Activated CD4-positive, alpha-beta memory T cell treated with anti-CD3 and anti-CD28 coated beads for 36 hours (primary cell): ENCODE data around the gene OST4. TPM values are rescaled to one million over a fixed set of nuclear protein-coding genes. Genes with fewer than 3 reads are reported as not detected.

Experiments used
- CTCF ChIA-PET: fragments of 350-600 bp; sonication (Branson Sonifier 250); formaldehyde crosslinking; loops from one replicate; lab custom pipeline; 2021; ENCODE audit warnings: antibody characterized with exemption, inconsistent platforms; lab: Charles Lee
- POLR2A ChIA-PET: fragments of 350-600 bp; sonication (Branson Sonifier 250); formaldehyde crosslinking; loops from one replicate; lab custom pipeline; 2021; ENCODE audit warnings: antibody characterized with exemption; lab: Charles Lee
- DNase-seq: peaks from one replicate; pipeline ENCODE4 v3.0.0-alpha.2; 2020
- H3K27ac Mint-ChIP-seq: one replicate; pipeline ENCODE4 v1.8.0; 2021; ENCODE audit warnings: mixed read lengths
- H3K27me3 Mint-ChIP-seq: one replicate; pipeline ENCODE4 v1.8.0; 2021; ENCODE audit warnings: mixed read lengths
- H3K36me3 Mint-ChIP-seq: one replicate; pipeline ENCODE4 v1.8.0; 2021; ENCODE audit warnings: mixed read lengths
- H3K4me1 Mint-ChIP-seq: one replicate; pipeline ENCODE4 v1.8.0; 2021; ENCODE audit warnings: low read depth, mixed read lengths
- H3K4me3 Mint-ChIP-seq: one replicate; pipeline ENCODE4 v1.8.0; 2021; ENCODE audit warnings: mild to moderate bottlenecking, mixed read lengths
- H3K9me3 Mint-ChIP-seq: one replicate; pipeline ENCODE4 v1.8.0; 2021; ENCODE audit warnings: mixed read lengths
- intact Hi-C: fragments of 100-400 bp; cut with micrococcal nuclease; formaldehyde crosslinking; loops from one replicate; pipeline ENCODE4 v1.15.1; 2023
- total RNA-seq, 2 experiments: library from RNA; stranded (reverse); gene quantifications; one replicate each; pipeline ENCODE4 v1.2.3, GENCODE V29; 2021

Gene OST4
- total RNA-seq, 2 experiments from 2014 or later: 307 to 310 TPM

DNA sequence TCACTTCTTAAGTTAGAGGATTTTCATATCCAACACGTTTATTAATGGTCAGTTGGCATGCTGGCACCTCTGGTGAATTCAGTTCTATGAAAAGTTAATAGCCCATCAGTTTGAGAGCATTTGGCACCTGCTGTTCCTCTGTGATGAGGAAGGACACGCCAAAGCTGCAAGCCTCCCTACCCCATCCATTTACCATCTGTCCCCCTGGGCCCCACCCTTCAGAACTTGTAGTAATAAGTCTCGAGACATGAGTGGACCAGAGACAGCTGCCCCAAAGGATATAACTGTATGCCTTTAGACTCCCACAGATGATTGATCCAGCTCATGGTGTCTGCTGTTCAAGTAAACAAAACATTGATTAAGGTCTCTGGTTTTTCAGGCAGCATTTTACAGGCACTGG lies 6.3 kb downstream of the OST4 start:
- Mint-ChIP-seq H3K27me3 (no peaks in the 10 kb centered on the region), H3K27ac (no peak overlapping the region), H3K9me3 (no peaks in the 10 kb centered on the region)

DNA sequence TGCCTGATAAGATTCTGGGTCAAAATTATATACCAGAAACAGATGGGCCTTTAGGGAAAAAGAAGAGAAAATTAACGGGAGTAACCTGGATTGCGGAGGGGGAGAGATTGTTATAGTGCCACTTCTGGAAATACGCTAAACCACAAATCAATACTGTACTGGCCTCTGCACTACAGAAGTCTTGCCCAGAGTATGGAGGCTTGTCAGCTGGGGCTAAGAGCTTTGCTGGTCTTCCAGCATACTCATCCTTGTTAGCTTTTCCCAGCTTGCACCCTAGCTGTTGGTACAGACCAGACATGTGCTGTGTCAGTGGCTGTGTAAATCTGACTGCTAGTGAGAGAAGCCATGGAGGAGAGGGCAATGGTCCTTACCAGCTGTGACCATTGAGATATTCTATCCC lies 11.1 kb downstream of the OST4 start:
- CTCF ChIA-PET: interaction anchor here (0.8 kb wide), 2 partner anchors 9 to 11 kb away, joined by 3 read pairs; partner anchors contain the start of genes AGBL5 and OST4
- no peaks in the 10 kb centered on the region for H3K9me3 Mint-ChIP-seq

More for the DNA sequence above, 6.3 kb downstream of the OST4 start:
- ChIA-PET POLR2A (interaction anchor here (0.9 kb wide), 1 partner anchor 14 kb away, joined by 4 read pairs; the partner anchor contains the start of gene AGBL5), CTCF (interaction anchor here (0.8 kb wide), 1 partner anchor 215 kb away, joined by 3 read pairs; no protein-coding TSS in a partner anchor)
- peaks cover 29% of the 10 kb centered on the region for H3K4me1 Mint-ChIP-seq
- H3K36me3 Mint-ChIP-seq: peaks cover 26% of the 10 kb centered on the region
- intact Hi-C loops: no loop called here
- DNase-seq: no peak
- H3K4me3 Mint-ChIP-seq: no peak overlapping the region

DNA sequence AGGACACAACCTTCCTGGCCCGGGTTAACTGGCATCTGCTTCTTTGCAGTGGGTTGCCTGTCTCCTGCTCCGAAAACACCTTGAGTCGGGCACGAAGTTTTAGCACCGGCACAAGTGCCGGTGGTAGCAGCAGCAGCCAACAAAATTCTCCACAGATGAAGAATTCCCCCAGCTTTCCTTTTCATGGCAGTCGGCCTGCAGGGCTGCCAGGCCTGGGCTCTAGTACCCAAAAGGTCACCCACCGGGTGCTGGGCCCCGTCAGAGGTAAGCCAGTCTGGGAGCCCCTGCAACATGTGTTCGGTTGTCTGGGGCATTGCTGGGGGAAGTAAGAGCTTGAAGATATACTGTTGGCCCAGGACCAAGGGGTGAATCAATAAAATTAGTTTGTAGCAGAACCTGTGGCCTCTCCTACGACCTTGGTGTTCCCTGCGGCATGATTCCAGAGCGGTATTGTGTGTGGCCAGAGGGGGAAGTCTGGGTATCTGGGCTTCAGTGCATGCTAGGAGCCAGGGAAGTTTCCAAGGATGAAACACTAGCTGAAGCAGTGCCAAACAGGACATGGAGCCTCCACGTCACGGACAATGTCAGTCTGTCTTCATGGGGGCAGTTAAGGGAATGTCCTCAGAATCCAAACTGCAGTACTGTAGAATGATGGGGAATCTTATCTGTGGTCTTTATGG lies 12.2 kb downstream of the OST4 start:
- no peak overlapping the region for H3K4me3 Mint-ChIP-seq
- no peaks in the 10 kb centered on the region for H3K27me3 Mint-ChIP-seq
- no peak overlapping the region for H3K27ac Mint-ChIP-seq
- H3K4me1 Mint-ChIP-seq: no peaks in the 10 kb centered on the region
- H3K36me3 Mint-ChIP-seq: peaks cover 24% of the 10 kb centered on the region
- no peak for DNase-seq
- intact Hi-C loops: loop anchor here (10.0 kb wide), 1 partner anchor 274 kb away; the partner anchor contains the start of gene CENPA
- H3K9me3 Mint-ChIP-seq: no peaks in the 10 kb centered on the region
- POLR2A ChIA-PET: interaction anchor here (1.2 to 2.2 kb wide), 3 partner anchors 8 to 12 kb away, joined by 3 to 7 read pairs (median 5); partner anchors contain the start of genes AGBL5 and OST4
- CTCF ChIA-PET: interaction anchor here (0.8 kb wide), 1 partner anchor 8 kb away, joined by 3 read pairs; the partner anchor contains the start of gene AGBL5

More for the DNA sequence above, 11.1 kb downstream of the OST4 start:
- H3K27me3 Mint-ChIP-seq: no peaks in the 10 kb centered on the region
- no peak overlapping the region for H3K27ac Mint-ChIP-seq
- DNase-seq: no peak
- no peak overlapping the region for H3K4me3 Mint-ChIP-seq
- POLR2A ChIA-PET: interaction anchor here (1.1 to 1.3 kb wide), 3 partner anchors 9 to 23 kb away, joined by 3 to 5 read pairs (median 3); partner anchors contain the start of gene AGBL5
- intact Hi-C loops: no loop called here
- peaks cover 20% of the 10 kb centered on the region for H3K36me3 Mint-ChIP-seq
- H3K4me1 Mint-ChIP-seq: no peaks in the 10 kb centered on the region

DNA sequence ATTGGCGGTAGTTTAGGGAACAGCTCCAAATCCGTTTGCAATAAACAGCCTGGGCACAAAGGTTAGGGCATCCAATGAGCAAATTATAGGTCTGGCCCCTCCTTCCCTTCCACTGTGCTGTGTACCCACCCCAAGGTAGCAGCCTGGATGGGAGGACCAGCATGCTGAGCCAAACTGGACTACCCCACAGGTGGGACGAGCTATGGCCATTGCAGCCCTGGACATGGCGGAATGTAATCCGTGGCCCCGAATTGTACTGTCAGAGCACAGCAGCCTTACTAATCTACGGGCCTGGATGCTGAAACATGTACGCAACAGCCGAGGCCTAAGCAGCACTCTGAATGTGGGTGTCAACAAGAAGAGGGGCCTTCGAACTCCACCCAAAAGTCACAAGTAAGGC lies 13.2 kb downstream of the OST4 start:
- peaks cover 18% of the 10 kb centered on the region for H3K36me3 Mint-ChIP-seq
- intact Hi-C loops: loop anchor here (10.0 kb wide), 1 partner anchor 273 kb away; the partner anchor contains the start of gene CENPA
- H3K4me1 Mint-ChIP-seq: no peaks in the 10 kb centered on the region
- no peaks in the 10 kb centered on the region for H3K9me3 Mint-ChIP-seq
- H3K4me3 Mint-ChIP-seq: no peak overlapping the region
- ChIA-PET POLR2A (interaction anchor here (1.0 to 2.2 kb wide), 3 partner anchors 8 to 13 kb away, joined by 3 to 7 read pairs (median 3); partner anchors contain the start of gene OST4), CTCF (no interaction called here)
- DNase-seq: no peak
- no peaks in the 10 kb centered on the region for H3K27me3 Mint-ChIP-seq
- no peak overlapping the region for H3K27ac Mint-ChIP-seq

DNA sequence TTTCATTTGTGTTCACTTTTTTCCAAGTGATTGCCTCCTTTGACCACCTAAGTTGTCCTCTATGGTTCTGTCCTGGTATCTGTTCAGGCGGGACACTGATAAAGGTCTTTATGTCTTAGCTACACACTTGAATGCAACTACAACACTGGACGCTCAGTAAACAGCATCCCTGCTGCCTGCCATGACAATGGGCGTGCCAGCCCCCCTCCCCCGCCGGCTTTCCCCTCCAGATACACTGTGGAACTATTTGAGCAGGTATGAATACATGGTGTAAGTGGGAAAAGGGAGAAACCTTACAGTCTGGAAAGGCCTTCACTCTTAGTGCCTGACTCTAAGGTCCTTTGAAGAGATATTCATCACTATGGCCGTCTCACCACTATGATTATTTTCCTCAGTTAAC lies 14.3 kb downstream of the OST4 start:
- Mint-ChIP-seq H3K27me3 (no peaks in the 10 kb centered on the region), H3K4me1 (peaks cover 3% of the 10 kb centered on the region), H3K9me3 (no peaks in the 10 kb centered on the region), H3K4me3 (no peak overlapping the region), H3K36me3 (peaks cover 15% of the 10 kb centered on the region), H3K27ac (no peak overlapping the region)
- ChIA-PET POLR2A (interaction anchor here (1.6 kb wide), 1 partner anchor 23 kb away, joined by 3 read pairs; no protein-coding TSS in a partner anchor), CTCF (no interaction called here)
- intact Hi-C loops: loop anchor here (10.0 kb wide), 1 partner anchor 272 kb away; the partner anchor contains the start of gene CENPA
- DNase-seq: no peak

DNA sequence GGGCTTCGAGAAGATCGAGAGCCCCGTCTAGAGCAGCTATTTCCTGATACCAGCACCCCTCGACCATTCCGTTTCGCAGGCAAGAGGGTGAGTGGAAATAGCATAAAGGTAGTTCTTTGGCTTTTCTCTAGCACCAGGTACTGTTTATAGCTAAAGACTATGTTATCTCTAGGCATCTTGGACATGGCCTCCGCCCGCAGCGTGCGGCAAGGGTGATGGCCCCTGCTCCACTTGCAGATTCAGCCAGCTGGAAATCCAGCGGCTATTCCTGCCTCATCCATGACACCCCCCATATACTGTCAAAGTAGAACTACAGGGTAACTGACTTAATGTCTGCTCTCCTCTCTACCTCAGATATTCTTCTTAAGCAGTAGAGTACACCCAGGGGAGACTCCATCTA lies 16.7 kb downstream of the OST4 start:
- peaks cover 12% of the 10 kb centered on the region for H3K4me1 Mint-ChIP-seq
- ChIA-PET POLR2A (interaction anchor here (0.8 kb wide), 1 partner anchor 17 kb away, joined by 3 read pairs; the partner anchor contains the start of gene OST4), CTCF (interaction anchor here (1.3 to 1.7 kb wide), 2 partner anchors 17 to 93 kb away, joined by 4 to 5 read pairs; partner anchors contain the start of gene OST4)
- peaks cover 8% of the 10 kb centered on the region for H3K27me3 Mint-ChIP-seq
- H3K4me3 Mint-ChIP-seq: no peak overlapping the region
- H3K27ac Mint-ChIP-seq: no peak overlapping the region
- intact Hi-C loops: loop anchor here (5.0 to 10.0 kb wide), 2 partner anchors 68 to 270 kb away; partner anchors contain the start of genes ABHD1 and CENPA
- H3K9me3 Mint-ChIP-seq: peaks cover 5% of the 10 kb centered on the region
- no peak for DNase-seq
- H3K36me3 Mint-ChIP-seq: peaks cover 26% of the 10 kb centered on the region

DNA sequence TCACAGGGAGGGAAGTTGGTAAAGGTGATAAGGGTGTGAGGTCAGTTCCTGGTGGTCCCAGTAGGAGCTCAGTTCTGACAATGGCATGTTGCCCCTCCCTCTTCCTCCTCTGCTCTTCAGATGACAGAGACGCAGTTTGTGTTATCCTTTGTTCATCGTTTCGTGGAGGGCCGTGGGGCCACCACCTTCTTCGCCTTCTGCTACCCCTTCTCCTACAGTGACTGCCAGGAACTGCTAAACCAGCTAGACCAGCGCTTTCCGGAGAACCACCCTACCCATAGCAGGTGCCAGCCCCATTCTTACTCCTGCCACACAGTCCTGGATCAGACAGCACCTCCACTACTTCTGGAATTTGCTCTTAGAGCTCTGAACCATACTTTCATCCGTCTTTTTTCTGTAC lies 17.7 kb downstream of the OST4 start:
- no peak overlapping the region for H3K27ac Mint-ChIP-seq
- H3K36me3 Mint-ChIP-seq: peaks cover 24% of the 10 kb centered on the region
- H3K9me3 Mint-ChIP-seq: peaks cover 5% of the 10 kb centered on the region
- ChIA-PET POLR2A (interaction anchor here (0.6 to 0.8 kb wide), 2 partner anchors 9 to 318 kb away, joined by 3 to 4 read pairs; no protein-coding TSS in a partner anchor), CTCF (no interaction called here)
- peaks cover 16% of the 10 kb centered on the region for H3K4me1 Mint-ChIP-seq
- peaks cover 8% of the 10 kb centered on the region for H3K27me3 Mint-ChIP-seq
- no peak for DNase-seq
- intact Hi-C loops: loop anchor here (5.0 to 10.0 kb wide), 2 partner anchors 69 to 269 kb away; partner anchors contain the start of genes ABHD1 and CENPA
- no peak overlapping the region for H3K4me3 Mint-ChIP-seq

DNA sequence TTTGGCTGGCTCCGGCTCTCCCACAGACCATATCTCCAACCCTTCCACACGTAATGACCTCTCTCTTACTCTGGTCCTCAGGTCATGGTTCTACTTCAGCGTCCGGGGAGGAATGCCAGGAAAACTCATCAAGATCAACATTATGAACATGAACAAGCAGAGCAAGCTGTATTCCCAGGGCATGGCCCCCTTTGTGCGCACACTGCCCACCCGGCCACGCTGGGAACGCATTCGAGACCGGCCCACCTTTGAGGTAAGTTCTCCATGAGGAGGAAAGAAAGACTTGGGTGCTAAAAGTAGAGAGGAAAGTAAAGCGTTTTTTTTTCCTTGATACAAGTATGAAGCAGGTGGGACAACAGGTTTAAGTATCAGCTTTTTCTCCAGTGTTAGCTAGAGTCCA lies 18.1 kb downstream of the OST4 start:
- no peak for DNase-seq
- CTCF ChIA-PET: no interaction called here
- POLR2A ChIA-PET: interaction anchor here (0.6 to 2.6 kb wide), 3 partner anchors 10 to 318 kb away, joined by 3 to 17 read pairs (median 4); partner anchors contain the start of gene OST4
- Mint-ChIP-seq H3K9me3 (peaks cover 5% of the 10 kb centered on the region), H3K27me3 (peaks cover 8% of the 10 kb centered on the region), H3K4me1 (peaks cover 16% of the 10 kb centered on the region), H3K4me3 (no peak overlapping the region), H3K36me3 (peaks cover 24% of the 10 kb centered on the region), H3K27ac (no peak overlapping the region)
- intact Hi-C loops: loop anchor here (5.0 to 10.0 kb wide), 2 partner anchors 69 to 269 kb away; partner anchors contain the start of genes ABHD1 and CENPA

DNA sequence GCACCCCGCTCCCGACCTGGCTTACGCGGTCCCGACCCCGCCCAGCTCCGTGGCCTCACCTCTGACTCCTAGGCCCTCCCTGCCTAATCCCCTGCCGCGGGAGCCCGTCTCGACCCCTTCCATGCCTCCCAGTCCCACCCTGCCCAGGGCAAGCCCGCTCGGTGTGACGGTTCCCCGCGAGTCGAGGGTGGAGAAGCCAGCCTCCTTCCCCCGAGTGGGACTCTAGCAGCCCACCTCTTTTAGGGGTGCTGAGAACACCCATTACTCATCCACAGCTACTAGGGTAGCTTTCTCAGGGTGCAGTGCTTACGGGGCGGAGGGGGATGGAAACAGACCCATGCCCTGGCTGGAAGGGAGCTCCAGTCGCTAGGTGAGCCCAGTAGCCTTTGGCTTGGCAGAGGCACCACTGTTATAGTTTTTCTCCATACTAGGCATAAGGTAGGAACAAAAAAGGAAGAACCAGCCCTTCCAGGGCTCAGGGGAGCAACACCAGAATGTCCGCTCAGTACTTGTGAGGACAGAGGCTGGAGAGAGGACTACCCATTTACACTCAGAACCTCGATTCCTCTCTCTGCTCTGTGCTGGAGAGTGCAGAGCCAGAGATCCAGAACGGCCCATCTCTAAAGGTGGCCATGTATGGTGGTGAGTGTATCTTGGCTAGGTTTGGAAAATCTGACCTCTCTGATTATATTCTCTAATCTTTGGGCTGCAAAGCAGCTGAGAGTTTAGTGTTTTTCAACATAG lies 19.4 kb downstream of the OST4 start:
- H3K9me3 Mint-ChIP-seq: peaks cover 5% of the 10 kb centered on the region
- no peak for DNase-seq
- peaks cover 8% of the 10 kb centered on the region for H3K27me3 Mint-ChIP-seq
- H3K27ac Mint-ChIP-seq: peak overlapping the region; percentile 73
- H3K4me1 Mint-ChIP-seq: peaks cover 18% of the 10 kb centered on the region
- POLR2A ChIA-PET: interaction anchor here (0.7 to 2.6 kb wide), 6 partner anchors 8 to 30 kb away, joined by 3 to 19 read pairs (median 4); partner anchors contain the start of gene OST4
- peaks cover 24% of the 10 kb centered on the region for H3K36me3 Mint-ChIP-seq
- CTCF ChIA-PET: interaction anchor here (1.0 to 3.0 kb wide), 9 partner anchors 8 to 228 kb away, joined by 3 to 16 read pairs (median 10); partner anchors contain the start of genes ABHD1, KHK, OST4 and TMEM214
- peak overlapping the region; percentile 98 for H3K4me3 Mint-ChIP-seq
- intact Hi-C loops: loop anchor here (1.0 to 10.0 kb wide), 5 partner anchors 19 to 267 kb away; partner anchors contain the start of genes ABHD1, ATRAID, CENPA and OST4

DNA sequence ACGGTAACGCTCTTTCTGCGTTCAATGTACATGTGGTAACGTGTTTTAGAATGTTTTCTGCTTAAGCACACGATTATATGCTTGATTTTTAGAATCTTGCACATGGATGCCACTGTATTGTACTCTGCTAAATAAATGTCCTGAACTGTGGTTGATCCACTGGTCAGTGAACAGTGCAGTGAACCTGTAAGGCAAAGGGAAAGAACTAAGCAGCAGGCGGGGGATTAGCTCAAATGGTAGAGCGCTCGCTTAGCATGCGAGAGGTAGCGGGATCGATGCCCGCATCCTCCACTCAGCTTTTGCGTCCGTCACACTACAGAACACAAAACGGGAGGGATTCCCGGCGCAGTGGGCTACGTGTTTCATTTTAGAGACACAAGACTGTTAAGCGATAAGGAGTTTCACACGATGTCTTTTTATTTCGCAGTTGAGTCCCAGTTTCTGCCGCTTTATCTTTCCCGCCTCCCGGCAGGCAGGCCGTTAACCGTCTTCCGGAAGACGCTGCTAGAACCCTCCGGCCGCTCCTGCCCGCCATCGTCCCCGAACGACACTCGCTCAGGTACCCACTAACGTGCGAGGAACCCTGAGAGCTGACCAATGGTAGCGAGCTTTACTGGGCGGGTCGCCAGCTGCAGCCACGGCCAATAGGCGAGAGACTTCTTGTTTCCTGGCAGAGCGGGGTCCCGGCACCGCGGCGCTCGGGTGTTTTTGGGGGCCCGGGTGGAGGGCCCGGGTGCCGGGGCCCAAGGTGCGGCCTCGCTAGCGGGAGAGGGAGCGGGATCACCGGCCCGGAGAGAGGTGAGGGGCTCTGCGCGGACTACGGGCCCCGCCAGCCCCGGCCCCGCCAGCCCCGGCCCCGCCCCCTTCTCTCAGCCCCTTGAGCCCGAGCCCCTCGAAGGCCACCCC lies 20.2 kb downstream of the OST4 start, which contains the start of gene AGBL5:
TSS of gene AGBL5 (plus strand) at position 673 of the 906 bp plus-strand sequence. CDS start 1,291 bp downstream, outside the sequence.
- ChIA-PET POLR2A (interaction anchor here (0.7 to 2.6 kb wide), 12 partner anchors 7 to 329 kb away, joined by 3 to 19 read pairs (median 4); partner anchors contain the start of genes ATRAID, OST4, SLC5A6 and TMEM214), CTCF (interaction anchor here (0.8 to 3.0 kb wide), 18 partner anchors 9 to 229 kb away, joined by 3 to 16 read pairs (median 5); partner anchors contain the start of genes ABHD1, KHK, OST4 and PREB)
- H3K27me3 Mint-ChIP-seq: peaks cover 8% of the 10 kb centered on the region
- intact Hi-C loops: loop anchor here (1.0 to 10.0 kb wide), 7 partner anchors 19 to 266 kb away; partner anchors contain the start of genes ABHD1, ATRAID, CENPA and KHK
- H3K9me3 Mint-ChIP-seq: peaks cover 5% of the 10 kb centered on the region
- peak within 1 kb of the TSS; percentile 98 for H3K4me3 Mint-ChIP-seq
- H3K27ac Mint-ChIP-seq: peak within 1 kb of the TSS; percentile 100
- peaks cover 18% of the 10 kb centered on the region for H3K4me1 Mint-ChIP-seq
- H3K36me3 Mint-ChIP-seq: peaks cover 22% of the 10 kb centered on the region
- DNase-seq: peak; percentile 98
